Activated CD8-positive, alpha-beta T cell treated with anti-CD3 and anti-CD28 coated beads for 36 hours (primary cell): ENCODE measurements around the gene SND1. TPM values are rescaled to one million over a fixed set of nuclear protein-coding genes. Genes with fewer than 3 reads are reported as not detected.

Source experiments
- ATAC-seq: fragments of 200-7000 bp; cut with Tn5 transposase; one replicate; pipeline ENCODE4 v1.10.0; 2021; ENCODE audit warnings: mild to moderate bottlenecking, moderate library complexity
- CTCF ChIA-PET: fragments of 350-600 bp; sonication (Branson Sonifier 250); formaldehyde crosslinking; loops from one replicate; lab custom pipeline; 2021; ENCODE audit warnings: antibody characterized with exemption; lab: Charles Lee
- POLR2A ChIA-PET: fragments of 350-600 bp; sonication (Branson Sonifier 250); formaldehyde crosslinking; loops from one replicate; lab custom pipeline; 2021; ENCODE audit warnings: antibody characterized with exemption; lab: Charles Lee
- DNase-seq: peaks from one replicate; pipeline ENCODE4 v3.0.0-alpha.2; 2020
- H3K27ac Mint-ChIP-seq: one replicate; pipeline ENCODE4 v1.8.0; 2021; ENCODE audit warnings: mild to moderate bottlenecking, mixed read lengths
- H3K27me3 Mint-ChIP-seq: one replicate; pipeline ENCODE4 v1.8.0; 2021; ENCODE audit warnings: mixed read lengths
- H3K36me3 Mint-ChIP-seq: one replicate; pipeline ENCODE4 v1.8.0; 2021; ENCODE audit warnings: low read depth, mixed read lengths
- H3K4me1 Mint-ChIP-seq: one replicate; pipeline ENCODE4 v1.8.0; 2021; ENCODE audit warnings: low read depth, mixed read lengths
- H3K4me3 Mint-ChIP-seq: one replicate; pipeline ENCODE4 v1.8.0; 2021; ENCODE audit warnings: mild to moderate bottlenecking, moderate library complexity, mixed read lengths
- H3K9me3 Mint-ChIP-seq: one replicate; pipeline ENCODE4 v1.8.0; 2021; ENCODE audit warnings: mixed read lengths
- intact Hi-C: fragments of 100-400 bp; cut with micrococcal nuclease; formaldehyde crosslinking; loops from one replicate; pipeline ENCODE4 v1.10.0; 2022
- total RNA-seq, 2 experiments: library from RNA; stranded (reverse); gene quantifications; one replicate each; pipeline ENCODE4 v1.2.3, GENCODE V29; 2021
- TF ChIP-seq, protein P1 (sequence below): fragments of 200-600 bp; IDR thresholded peaks from one replicate; pipeline ENCODE4 v1.8.0; 2022; ENCODE audit warnings: antibody characterized with exemption, mild to moderate bottlenecking

The SND1 gene
- total RNA-seq, 2 experiments from 2014 or later, result 206 to 208 TPM

DNA sequence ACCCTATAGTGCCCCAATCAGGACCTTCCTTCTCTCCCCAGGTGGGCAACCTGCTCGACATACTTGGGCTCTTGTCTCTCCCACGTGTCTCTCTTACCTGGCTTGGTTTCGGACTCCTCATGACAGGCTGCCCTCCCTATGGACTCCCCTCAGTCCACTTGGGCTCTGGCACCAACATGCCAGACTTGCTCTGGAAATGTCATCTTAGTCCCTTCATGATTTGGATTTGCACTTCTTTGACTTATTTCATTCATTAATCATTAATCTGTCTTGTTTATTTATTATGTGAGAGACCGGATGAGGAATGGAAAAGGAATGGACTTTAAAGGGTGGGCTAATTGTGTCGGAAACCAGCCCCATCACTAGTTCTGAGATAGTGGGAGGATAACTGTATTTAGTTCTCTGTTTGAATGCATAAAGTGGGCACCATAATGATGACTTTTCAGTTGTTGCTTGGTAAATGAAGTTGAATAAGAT lies 108.0 kb downstream of the SND1 start:
- H3K4me1 Mint-ChIP-seq, result peaks cover 55% of the 10 kb centered on the region
- CTCF ChIA-PET, result no interaction called here
- POLR2A ChIA-PET, result no interaction called here
- no peak overlapping the region for H3K27ac Mint-ChIP-seq
- no peak for DNase-seq
- H3K4me3 Mint-ChIP-seq, result no peak overlapping the region
- H3K9me3 Mint-ChIP-seq, result no peaks in the 10 kb centered on the region
- H3K36me3 Mint-ChIP-seq, result peaks cover 26% of the 10 kb centered on the region
- H3K27me3 Mint-ChIP-seq, result no peaks in the 10 kb centered on the region
- TF ChIP-seq, protein P1, sequence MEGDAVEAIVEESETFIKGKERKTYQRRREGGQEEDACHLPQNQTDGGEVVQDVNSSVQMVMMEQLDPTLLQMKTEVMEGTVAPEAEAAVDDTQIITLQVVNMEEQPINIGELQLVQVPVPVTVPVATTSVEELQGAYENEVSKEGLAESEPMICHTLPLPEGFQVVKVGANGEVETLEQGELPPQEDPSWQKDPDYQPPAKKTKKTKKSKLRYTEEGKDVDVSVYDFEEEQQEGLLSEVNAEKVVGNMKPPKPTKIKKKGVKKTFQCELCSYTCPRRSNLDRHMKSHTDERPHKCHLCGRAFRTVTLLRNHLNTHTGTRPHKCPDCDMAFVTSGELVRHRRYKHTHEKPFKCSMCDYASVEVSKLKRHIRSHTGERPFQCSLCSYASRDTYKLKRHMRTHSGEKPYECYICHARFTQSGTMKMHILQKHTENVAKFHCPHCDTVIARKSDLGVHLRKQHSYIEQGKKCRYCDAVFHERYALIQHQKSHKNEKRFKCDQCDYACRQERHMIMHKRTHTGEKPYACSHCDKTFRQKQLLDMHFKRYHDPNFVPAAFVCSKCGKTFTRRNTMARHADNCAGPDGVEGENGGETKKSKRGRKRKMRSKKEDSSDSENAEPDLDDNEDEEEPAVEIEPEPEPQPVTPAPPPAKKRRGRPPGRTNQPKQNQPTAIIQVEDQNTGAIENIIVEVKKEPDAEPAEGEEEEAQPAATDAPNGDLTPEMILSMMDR, result no peak
- ATAC-seq, result no peak
- intact Hi-C loops, result no loop called here

DNA sequence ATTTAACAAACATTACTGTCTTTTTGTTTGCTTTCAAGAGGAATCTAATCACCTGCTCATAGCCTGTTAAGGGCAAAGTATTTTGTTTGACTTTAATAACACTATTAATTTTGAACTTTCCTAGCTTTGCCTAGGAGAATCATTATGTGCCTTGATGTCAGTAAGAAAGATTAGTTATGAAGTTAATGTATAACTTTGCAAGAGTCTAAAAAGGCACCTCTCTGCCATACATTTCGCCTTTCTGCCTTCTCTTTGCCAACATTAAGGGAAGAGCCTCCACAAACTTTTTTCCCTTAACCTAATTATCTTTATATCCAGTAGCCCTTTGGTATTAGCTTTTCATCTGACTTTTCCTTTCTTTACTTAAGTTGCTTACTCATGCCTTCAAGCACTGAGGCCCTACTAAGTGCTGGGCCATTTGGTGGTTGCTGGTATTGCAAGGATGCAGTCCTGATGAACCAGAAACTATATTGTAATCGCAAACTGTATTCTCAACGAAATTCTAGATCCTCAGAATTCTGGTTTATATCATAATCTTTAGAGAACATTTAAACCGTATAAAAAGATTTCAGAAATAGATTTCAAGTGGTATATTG lies 108.5 kb downstream of the SND1 start:
- Mint-ChIP-seq H3K36me3 (peaks cover 30% of the 10 kb centered on the region), H3K27ac (no peak overlapping the region), H3K27me3 (no peaks in the 10 kb centered on the region), H3K4me1 (peaks cover 55% of the 10 kb centered on the region), H3K9me3 (no peaks in the 10 kb centered on the region), H3K4me3 (no peak overlapping the region)
- no peak for DNase-seq
- TF ChIP-seq, protein P1, result no peak
- intact Hi-C loops, result no loop called here
- POLR2A ChIA-PET, result no interaction called here
- CTCF ChIA-PET, result interaction anchor here (1.7 kb wide), 1 partner anchor 32 kb away, joined by 9 read pairs; no protein-coding TSS in a partner anchor
- ATAC-seq, result no peak

DNA sequence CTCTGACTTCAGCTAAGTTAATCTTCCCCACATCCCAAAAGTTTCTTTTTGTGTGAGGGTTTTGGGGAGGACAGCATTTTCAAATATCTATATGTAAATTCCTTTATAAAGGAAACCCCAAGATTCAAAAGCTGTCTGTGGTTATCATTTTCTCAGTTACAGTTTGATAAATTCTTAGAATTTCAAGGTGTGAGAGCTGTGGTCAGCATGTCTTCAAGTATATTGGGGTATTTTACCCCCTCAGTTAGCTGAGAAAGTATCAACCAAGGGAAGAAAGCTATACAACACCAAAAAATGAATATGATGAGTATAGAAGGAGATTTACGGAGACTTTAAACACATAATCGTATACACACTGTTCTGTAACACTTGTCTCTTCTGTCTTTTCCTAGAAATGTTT lies 109.2 kb downstream of the SND1 start:
- intact Hi-C loops, result no loop called here
- H3K27me3 Mint-ChIP-seq, result no peaks in the 10 kb centered on the region
- no peak for DNase-seq
- no peak overlapping the region for H3K4me3 Mint-ChIP-seq
- peaks cover 52% of the 10 kb centered on the region for H3K4me1 Mint-ChIP-seq
- H3K27ac Mint-ChIP-seq, result peak overlapping the region; percentile 18
- ChIA-PET CTCF (interaction anchor here (1.7 kb wide), 1 partner anchor 32 kb away, joined by 9 read pairs; no protein-coding TSS in a partner anchor), POLR2A (no interaction called here)
- ATAC-seq, result peak; percentile 24
- TF ChIP-seq, protein P1, result no peak
- H3K36me3 Mint-ChIP-seq, result peaks cover 32% of the 10 kb centered on the region
- no peaks in the 10 kb centered on the region for H3K9me3 Mint-ChIP-seq

DNA sequence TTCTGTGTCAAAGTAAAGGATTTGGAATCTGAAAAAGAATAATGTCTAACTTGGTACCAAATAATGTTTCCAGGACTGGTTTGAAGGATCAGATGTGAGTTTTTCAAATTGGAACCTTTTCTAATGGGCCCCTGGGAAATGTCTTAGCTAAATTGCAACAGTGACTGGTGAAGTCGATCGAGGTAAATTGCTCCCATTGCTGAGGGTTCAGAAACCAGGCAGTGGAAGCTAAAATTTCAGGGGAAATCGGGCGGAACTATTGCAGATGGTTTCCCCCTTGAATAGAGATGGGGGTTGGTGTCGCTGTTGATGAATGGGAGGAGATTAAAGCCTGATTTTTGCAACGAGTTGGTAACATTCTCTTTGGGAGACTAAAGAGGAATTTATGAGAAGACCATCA lies 112.7 kb downstream of the SND1 start:
- H3K9me3 Mint-ChIP-seq, result no peaks in the 10 kb centered on the region
- ChIA-PET POLR2A (no interaction called here), CTCF (interaction anchor here (0.7 to 1.2 kb wide), 3 partner anchors 28 to 371 kb away, joined by 3 to 5 read pairs (median 3); no protein-coding TSS in a partner anchor)
- H3K4me3 Mint-ChIP-seq, result no peak overlapping the region
- H3K36me3 Mint-ChIP-seq, result peaks cover 34% of the 10 kb centered on the region
- intact Hi-C loops, result no loop called here
- no peak for DNase-seq
- no peak overlapping the region for H3K27ac Mint-ChIP-seq
- ATAC-seq, result no peak
- H3K27me3 Mint-ChIP-seq, result no peaks in the 10 kb centered on the region
- peaks cover 56% of the 10 kb centered on the region for H3K4me1 Mint-ChIP-seq
- TF ChIP-seq, protein P1, result no peak

DNA sequence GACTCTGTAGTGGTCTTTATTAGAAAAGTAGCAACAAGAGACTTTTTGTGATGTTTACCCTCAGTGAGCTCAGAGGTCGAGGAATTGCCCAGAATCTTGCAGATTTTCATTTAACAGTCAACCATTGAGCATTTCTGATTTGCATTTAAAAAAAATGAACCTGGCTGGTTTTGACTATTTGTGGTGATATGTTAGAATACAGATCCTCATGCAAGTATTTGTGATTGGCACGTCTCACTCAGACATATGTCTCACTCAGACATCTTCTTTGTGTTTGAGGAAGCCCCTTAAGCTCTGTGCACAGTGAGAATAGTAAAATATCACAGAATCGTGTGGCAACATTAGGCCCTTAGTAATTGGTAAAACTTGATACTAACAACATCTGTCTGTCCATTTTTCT lies 113.2 kb downstream of the SND1 start:
- ChIA-PET POLR2A (no interaction called here), CTCF (interaction anchor here (0.7 to 1.2 kb wide), 3 partner anchors 28 to 371 kb away, joined by 3 to 5 read pairs (median 3); no protein-coding TSS in a partner anchor)
- peaks cover 30% of the 10 kb centered on the region for H3K36me3 Mint-ChIP-seq
- H3K27me3 Mint-ChIP-seq, result no peaks in the 10 kb centered on the region
- no peak for DNase-seq
- TF ChIP-seq, protein P1, result no peak
- H3K4me1 Mint-ChIP-seq, result peaks cover 52% of the 10 kb centered on the region
- ATAC-seq, result no peak
- no peak overlapping the region for H3K4me3 Mint-ChIP-seq
- no peaks in the 10 kb centered on the region for H3K9me3 Mint-ChIP-seq
- intact Hi-C loops, result no loop called here
- no peak overlapping the region for H3K27ac Mint-ChIP-seq
